Measurements from ENCODE around the gene TPRX2. TPM values are rescaled to one million over a fixed set of nuclear protein-coding genes. Genes with fewer than 3 reads are reported as not detected.

Gene TPRX2
- total and polyA plus RNA-seq, 2 donors (not counting 1 experiment from before 2014, with no cell fraction given), result not detected

DNA sequence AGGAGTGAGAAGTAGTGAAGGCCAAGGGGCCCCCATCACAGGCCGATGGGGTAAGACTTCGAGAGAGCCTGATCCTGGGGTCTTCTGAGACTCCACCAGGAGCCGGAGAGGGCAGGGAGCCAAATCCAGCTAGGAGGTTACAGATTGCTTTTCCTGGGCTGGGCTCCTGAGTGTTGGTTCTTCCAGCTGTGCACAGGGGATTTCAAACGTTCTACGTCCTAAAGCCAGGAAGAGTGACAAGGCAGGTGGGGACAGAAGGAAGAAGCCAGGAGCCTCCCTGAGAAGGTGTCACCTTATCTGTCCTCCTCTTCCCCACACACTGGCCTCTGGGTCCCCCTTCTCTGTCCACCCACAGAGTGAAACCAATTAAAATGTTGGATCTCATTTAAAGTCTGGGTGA lies 16.1 kb upstream of the TPRX2 start:
- no peak overlapping the region for H3K4me2 ChIP-seq (ENCODE audit: extremely low read depth, insufficient read depth, low read length)
- TF ChIP-seq, protein P1, sequence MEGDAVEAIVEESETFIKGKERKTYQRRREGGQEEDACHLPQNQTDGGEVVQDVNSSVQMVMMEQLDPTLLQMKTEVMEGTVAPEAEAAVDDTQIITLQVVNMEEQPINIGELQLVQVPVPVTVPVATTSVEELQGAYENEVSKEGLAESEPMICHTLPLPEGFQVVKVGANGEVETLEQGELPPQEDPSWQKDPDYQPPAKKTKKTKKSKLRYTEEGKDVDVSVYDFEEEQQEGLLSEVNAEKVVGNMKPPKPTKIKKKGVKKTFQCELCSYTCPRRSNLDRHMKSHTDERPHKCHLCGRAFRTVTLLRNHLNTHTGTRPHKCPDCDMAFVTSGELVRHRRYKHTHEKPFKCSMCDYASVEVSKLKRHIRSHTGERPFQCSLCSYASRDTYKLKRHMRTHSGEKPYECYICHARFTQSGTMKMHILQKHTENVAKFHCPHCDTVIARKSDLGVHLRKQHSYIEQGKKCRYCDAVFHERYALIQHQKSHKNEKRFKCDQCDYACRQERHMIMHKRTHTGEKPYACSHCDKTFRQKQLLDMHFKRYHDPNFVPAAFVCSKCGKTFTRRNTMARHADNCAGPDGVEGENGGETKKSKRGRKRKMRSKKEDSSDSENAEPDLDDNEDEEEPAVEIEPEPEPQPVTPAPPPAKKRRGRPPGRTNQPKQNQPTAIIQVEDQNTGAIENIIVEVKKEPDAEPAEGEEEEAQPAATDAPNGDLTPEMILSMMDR (conservative IDR thresholded peaks at IDR 0.05 in 1 of 2, IDR thresholded peaks at IDR 0.05 in 1 of 2; ENCODE audit: low read depth in 1 of 2, low read length in 2 of 2), result no peak
- no peak for TF ChIP-seq EZH2 (IDR thresholded peaks at IDR 0.05; ENCODE audit: low read length, missing control alignments)
- no peak overlapping the region for H3K27ac ChIP-seq (ENCODE audit: insufficient read depth, low read length)
- no peak for DNase-seq (ENCODE audit: low read depth in 2 of 2)
- H3K4me1 ChIP-seq (ENCODE audit: control insufficient read depth, extremely low read depth, insufficient read depth, low read length), result no peaks in the 10 kb centered on the region
- H3K9ac ChIP-seq (ENCODE audit: insufficient read depth, low read length), result no peak overlapping the region
- H3K27me3 ChIP-seq (ENCODE audit: control insufficient read depth, insufficient read depth, low read length), result no peaks in the 10 kb centered on the region
- no peaks in the 10 kb centered on the region for H4K20me1 ChIP-seq (ENCODE audit: control insufficient read depth, extremely low read depth, insufficient read depth, low read length)
- H3K36me3 ChIP-seq (ENCODE audit: control insufficient read depth, insufficient read depth, low read length), result no peaks in the 10 kb centered on the region
- no peak overlapping the region for H3K4me3 ChIP-seq (replicated peaks in 1 of 4; ENCODE audit: control extremely low read depth in 1 of 4, insufficient read depth in 1 of 4, low read depth in 3 of 4, low read length in 4 of 4)
- H3K9me3 ChIP-seq (ENCODE audit: control insufficient read depth, insufficient read depth, low read depth, low read length), result no peaks in the 10 kb centered on the region
- H3K79me2 ChIP-seq (ENCODE audit: control insufficient read depth, insufficient read depth, low read length), result no peaks in the 10 kb centered on the region
- no peak overlapping the region for H2AFZ ChIP-seq (ENCODE audit: low read length)

DNA sequence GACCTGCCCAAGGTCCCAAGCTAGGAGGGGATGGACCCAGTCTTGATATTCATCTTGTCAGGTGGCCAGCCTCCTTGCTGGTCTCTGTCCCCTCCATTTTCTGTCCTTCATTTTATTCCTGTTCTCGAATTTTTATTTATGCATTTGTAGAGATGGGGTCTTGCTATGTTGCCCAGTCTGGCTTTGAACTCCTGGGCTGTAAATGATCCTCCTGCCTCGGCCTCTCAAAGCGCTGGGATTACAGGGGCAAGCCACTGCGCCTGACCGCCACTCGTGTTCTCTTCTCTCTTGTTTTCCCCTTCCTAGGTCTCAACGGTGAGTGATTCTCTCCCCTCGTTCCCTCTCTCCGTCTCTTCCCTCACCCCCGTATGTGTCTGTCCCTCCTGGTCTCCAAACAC lies 10.6 kb upstream of the TPRX2 start:
- DNase-seq (ENCODE audit: low read depth in 2 of 2), result no peak
- Histone ChIP-seq H3K9me3 (ENCODE audit: control insufficient read depth, insufficient read depth, low read depth, low read length) (no peaks in the 10 kb centered on the region), H2AFZ (ENCODE audit: low read length) (no peak overlapping the region), H3K27me3 (ENCODE audit: control insufficient read depth, insufficient read depth, low read length) (peaks cover 8% of the 10 kb centered on the region), H3K36me3 (ENCODE audit: control insufficient read depth, insufficient read depth, low read length) (no peaks in the 10 kb centered on the region), H3K4me1 (ENCODE audit: control insufficient read depth, extremely low read depth, insufficient read depth, low read length) (no peaks in the 10 kb centered on the region), H4K20me1 (ENCODE audit: control insufficient read depth, extremely low read depth, insufficient read depth, low read length) (no peaks in the 10 kb centered on the region), H3K4me3 (replicated peaks in 1 of 4; ENCODE audit: control extremely low read depth in 1 of 4, insufficient read depth in 1 of 4, low read depth in 3 of 4, low read length in 4 of 4) (no peak overlapping the region), H3K27ac (ENCODE audit: insufficient read depth, low read length) (no peak overlapping the region), H3K9ac (ENCODE audit: insufficient read depth, low read length) (no peak overlapping the region), H3K79me2 (ENCODE audit: control insufficient read depth, insufficient read depth, low read length) (no peaks in the 10 kb centered on the region), H3K4me2 (ENCODE audit: extremely low read depth, insufficient read depth, low read length) (no peak overlapping the region)
- TF ChIP-seq EZH2 (IDR thresholded peaks at IDR 0.05; ENCODE audit: low read length, missing control alignments), result no peak
- TF ChIP-seq, protein P1 (conservative IDR thresholded peaks at IDR 0.05 in 1 of 2, IDR thresholded peaks at IDR 0.05 in 1 of 2; ENCODE audit: low read depth in 1 of 2, low read length in 2 of 2), result no peak

DNA sequence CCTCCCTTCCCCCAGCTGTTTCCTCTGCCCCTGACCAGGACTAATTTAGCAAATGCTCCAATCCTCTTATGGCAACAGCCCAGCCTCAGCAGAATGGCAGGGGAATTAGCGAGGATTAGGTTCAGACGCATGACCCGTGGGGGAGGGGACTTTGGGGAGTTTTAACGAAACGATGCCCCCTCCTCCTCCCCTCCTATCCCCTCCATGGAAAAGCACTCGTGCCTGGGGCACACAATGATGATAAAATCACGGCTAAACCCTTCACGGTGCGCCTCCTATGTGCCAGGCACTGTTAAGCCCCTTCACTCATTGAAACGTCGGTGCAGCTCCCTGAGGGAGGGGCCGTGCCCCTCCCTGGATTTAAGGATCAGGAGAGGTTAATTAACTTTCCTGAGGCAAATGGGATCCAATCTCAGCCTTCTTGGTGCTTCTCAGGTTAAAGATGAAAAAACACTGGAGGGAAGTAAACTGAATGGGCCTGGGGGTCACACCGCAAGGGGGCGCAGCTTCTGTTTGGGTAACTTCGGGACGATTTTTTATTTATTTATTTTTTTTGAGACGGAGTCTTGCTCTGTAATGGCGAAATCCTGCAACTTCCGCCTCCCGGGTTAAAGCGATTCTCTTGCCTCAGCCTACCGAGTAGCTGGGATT lies 10.1 kb upstream of the TPRX2 start:
- H3K9ac ChIP-seq (ENCODE audit: insufficient read depth, low read length), result no peak overlapping the region
- no peaks in the 10 kb centered on the region for H3K36me3 ChIP-seq (ENCODE audit: control insufficient read depth, insufficient read depth, low read length)
- peak in 1 of 2 donors; percentile 3 for DNase-seq (ENCODE audit: low read depth in 2 of 2)
- no peaks in the 10 kb centered on the region for H3K4me1 ChIP-seq (ENCODE audit: control insufficient read depth, extremely low read depth, insufficient read depth, low read length)
- no peaks in the 10 kb centered on the region for H3K9me3 ChIP-seq (ENCODE audit: control insufficient read depth, insufficient read depth, low read depth, low read length)
- no peaks in the 10 kb centered on the region for H4K20me1 ChIP-seq (ENCODE audit: control insufficient read depth, extremely low read depth, insufficient read depth, low read length)
- H3K27me3 ChIP-seq (ENCODE audit: control insufficient read depth, insufficient read depth, low read length), result peaks cover 8% of the 10 kb centered on the region
- H3K79me2 ChIP-seq (ENCODE audit: control insufficient read depth, insufficient read depth, low read length), result no peaks in the 10 kb centered on the region
- no peak overlapping the region for H3K4me2 ChIP-seq (ENCODE audit: extremely low read depth, insufficient read depth, low read length)
- TF ChIP-seq EZH2 (IDR thresholded peaks at IDR 0.05; ENCODE audit: low read length, missing control alignments), result no peak
- TF ChIP-seq, protein P1 (conservative IDR thresholded peaks at IDR 0.05 in 1 of 2, IDR thresholded peaks at IDR 0.05 in 1 of 2; ENCODE audit: low read depth in 1 of 2, low read length in 2 of 2), result peak; percentile 24 to 39
- no peak overlapping the region for H2AFZ ChIP-seq (ENCODE audit: low read length)
- H3K27ac ChIP-seq (ENCODE audit: insufficient read depth, low read length), result no peak overlapping the region
- no peak overlapping the region for H3K4me3 ChIP-seq (replicated peaks in 1 of 4; ENCODE audit: control extremely low read depth in 1 of 4, insufficient read depth in 1 of 4, low read depth in 3 of 4, low read length in 4 of 4)
